ENCODE results near the gene TGFBRAP1.
"Not testable (repeated sequence)": the region's sequence is repeated elsewhere in the genome, so short reads cannot be mapped to it uniquely, and the experiment has no call there.

Gene TGFBRAP1

DNA sequence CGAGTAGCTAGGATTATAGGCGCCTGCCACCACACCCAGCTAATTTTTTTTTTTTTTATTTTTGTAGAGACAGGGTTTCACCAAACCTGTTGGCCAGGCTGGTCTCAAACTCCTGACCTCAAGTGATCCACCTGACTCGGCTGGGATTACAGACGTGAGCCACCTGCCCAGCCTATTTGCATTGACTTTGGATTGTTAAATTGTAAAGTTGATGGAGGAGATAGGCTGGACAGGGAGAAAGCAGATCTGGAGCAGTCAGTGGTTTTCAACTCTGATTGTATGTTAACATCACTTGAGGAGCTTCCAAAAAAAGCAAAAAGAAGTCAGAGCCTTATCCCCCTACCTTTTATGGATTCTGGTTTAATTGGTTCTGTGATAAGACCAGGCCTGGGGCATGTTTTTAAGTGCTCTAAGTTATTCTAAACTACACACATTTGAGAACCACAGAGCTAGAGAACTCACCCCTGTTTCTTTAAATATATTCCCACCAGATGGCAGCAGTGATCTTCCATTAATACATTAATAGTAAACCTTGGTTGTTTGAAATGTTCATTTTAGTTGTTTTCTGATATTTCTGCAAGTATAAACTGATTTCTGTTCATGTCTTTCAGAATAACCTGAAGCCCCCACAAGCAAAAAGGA is 15.3 kb upstream of the TGFBRAP1 start:
- no peak for DNase-seq (ENCODE audit: low read depth)

- no peak for DNase-seq (ENCODE audit: low read depth)
Observed at GRCh38 chr2:105339414-105339813, 9.9 kb upstream of the TGFBRAP1 start.

GRCh38 chr2:105338020-105338385 is 8.5 kb upstream of the TGFBRAP1 start:
- no peak for DNase-seq (ENCODE audit: low read depth)

- peak; percentile 89 for DNase-seq (ENCODE audit: low read depth)
Observed at GRCh38 chr2:105337122-105338019, 7.8 kb upstream of the TGFBRAP1 start, which contains the start of gene C2orf49. TSS of gene C2orf49 (plus strand) at chr2:105337540. CDS start at chr2:105337588, 48 bp downstream.

DNA sequence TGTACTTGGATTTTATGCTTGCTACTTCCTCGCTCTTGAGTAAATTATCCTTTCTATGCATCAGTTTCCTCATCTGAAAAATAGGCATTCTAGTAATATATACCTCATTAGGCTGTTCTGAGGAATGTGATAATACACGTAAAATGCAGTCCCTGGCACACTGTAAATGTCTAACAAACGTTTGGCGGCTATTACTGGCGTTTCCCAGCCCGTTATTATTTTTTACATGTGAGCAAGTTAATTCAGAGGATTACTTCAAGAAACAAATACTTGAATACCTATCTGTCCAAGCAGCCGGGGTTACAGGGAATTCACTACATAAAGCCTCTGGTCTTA is 7.2 kb upstream of the TGFBRAP1 start:
- DNase-seq (ENCODE audit: low read depth): no peak

DNA sequence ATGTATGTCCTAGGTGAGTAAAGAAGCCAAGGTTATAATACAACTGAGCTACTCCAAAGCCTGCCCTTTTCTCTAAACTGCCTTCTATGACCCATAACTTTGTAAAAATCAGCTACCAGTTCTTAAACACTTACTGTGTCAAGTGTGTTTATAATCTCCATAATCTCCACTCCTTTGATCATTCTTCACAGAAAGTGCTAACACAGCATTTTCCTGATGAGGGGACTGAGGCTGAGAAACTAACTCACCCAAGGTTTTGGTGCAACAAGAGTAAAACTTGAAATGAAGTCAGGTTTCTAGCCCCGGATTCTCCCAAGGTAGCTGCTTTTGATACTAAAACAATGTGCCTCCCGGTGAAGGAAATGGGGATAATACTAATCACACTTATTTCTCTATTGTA is 5.9 kb upstream of the TGFBRAP1 start:
- DNase-seq (ENCODE audit: low read depth): no peak

DNA sequence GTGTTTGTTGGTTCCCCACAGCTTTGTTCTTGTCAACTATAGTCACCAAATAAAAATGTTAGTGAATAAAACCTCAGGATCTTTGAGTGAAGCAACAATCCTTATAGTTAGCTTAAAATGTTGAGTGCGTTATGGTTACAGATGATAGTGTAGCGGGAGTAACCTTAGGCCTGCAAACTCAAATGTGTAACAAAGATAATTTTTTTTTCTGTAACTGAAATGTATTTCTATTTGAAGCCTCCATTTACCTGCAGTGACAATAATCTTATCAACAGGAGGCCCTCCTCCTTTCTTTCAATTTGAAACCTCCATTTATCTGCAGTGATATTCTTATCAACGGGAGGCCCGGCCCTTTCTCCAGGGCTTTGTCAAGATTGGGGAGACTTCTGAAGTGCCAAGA is 4.7 kb upstream of the TGFBRAP1 start:
- no peak for DNase-seq (ENCODE audit: low read depth)

GRCh38 chr2:105330681-105331375 is 1.3 kb upstream of the TGFBRAP1 start:
- no peak for DNase-seq (ENCODE audit: low read depth)

GRCh38 chr2:105329197-105329554 is 359 bp downstream of the TGFBRAP1 start:
- DNase-seq (ENCODE audit: low read depth): peak; percentile 10

- no peak for DNase-seq (ENCODE audit: low read depth)
Observed at GRCh38 chr2:105328281-105329196, 996 bp downstream of the TGFBRAP1 start.

DNA sequence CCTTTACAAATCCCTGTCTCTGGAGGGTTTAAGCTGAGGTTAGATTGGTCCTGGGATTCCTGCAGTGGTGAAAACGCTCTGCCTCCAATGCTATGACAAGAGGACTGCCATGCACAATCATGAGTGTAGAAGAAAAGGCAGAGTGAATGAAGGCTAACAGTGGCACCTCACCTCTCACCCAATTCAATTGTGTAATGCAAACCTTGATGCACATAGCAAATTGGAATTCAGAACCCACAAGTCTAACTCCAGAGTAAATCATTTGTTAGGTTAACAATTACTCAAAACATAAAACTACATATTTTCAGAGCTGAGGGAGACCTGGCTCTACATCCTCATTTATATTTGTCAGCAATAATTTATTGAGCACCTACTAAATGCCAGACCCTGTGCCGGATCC is 1.8 kb downstream of the TGFBRAP1 start:
- no peak for DNase-seq (ENCODE audit: low read depth)

GRCh38 chr2:105327271-105327670 is 2.3 kb downstream of the TGFBRAP1 start:
- not testable (repeated sequence) for DNase-seq (ENCODE audit: low read depth)

- DNase-seq (ENCODE audit: low read depth): no peak
Observed at GRCh38 chr2:105325389-105325963, 4.1 kb downstream of the TGFBRAP1 start.

- no peak for DNase-seq (ENCODE audit: low read depth)
Observed at GRCh38 chr2:105324732-105325131, 4.8 kb downstream of the TGFBRAP1 start.

GRCh38 chr2:105324101-105324500 is 5.4 kb downstream of the TGFBRAP1 start:
- DNase-seq (ENCODE audit: low read depth): no peak

DNA sequence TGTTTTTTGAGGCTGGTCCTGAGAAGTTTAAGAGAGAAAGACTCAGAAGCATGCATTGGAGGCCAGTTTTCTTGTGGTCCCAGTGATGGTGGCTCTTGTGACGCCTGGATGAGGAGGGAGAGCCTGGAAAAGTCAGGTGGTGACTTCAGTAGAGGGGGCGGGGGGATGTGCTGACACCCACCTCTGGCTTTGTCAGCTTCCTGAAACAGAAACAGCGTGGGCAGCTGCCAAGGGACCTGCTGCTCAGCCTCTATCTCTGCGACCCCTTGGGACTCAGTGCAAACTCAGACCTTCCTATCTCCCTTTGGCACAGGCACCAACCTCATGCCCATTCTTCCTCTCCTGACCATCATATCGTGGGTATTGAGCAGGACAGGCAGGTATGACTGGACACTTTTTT is 6.4 kb downstream of the TGFBRAP1 start:
- no peak for DNase-seq (ENCODE audit: low read depth)

DNA sequence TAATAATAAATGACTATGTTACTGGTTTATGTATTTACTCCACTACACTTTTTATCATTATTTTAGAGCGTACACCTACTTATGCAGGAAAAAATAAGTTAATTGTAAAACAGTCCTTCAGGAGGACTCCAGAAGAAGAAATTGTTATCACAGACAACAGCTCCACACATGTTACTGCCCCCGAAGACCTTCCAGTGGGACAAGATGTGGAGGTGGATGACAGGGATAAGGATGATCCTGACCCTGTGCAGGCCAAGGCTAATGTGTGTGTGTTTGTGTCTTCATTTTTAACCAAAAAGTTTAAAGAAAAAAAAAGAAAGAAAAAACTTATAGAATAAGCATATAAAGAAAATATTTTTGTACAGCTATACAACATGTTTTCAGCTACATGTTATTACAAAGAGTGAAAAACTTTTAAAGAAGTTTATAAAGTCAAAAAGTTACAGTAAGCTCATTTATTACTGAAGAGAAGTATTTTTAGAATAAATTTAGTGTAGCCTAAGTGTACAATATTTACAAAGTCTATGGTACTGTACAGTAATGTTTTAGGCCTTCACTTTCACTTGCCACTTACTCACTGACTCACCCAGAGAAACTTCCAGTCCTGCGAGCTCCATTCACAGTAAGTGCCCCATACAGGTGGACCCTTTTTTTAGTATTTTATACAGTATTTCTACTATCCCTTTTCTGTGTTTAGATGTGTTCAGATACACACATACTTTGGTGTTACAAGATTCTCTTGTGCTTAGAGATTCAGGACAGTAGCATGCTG is 7.5 kb downstream of the TGFBRAP1 start:
- no peak for DNase-seq (ENCODE audit: low read depth)

- DNase-seq (ENCODE audit: low read depth): no peak
Observed at GRCh38 chr2:105320651-105321215, 8.8 kb downstream of the TGFBRAP1 start.

GRCh38 chr2:105317937-105318336 is 11.6 kb downstream of the TGFBRAP1 start:
- DNase-seq (ENCODE audit: low read depth): no peak

DNA sequence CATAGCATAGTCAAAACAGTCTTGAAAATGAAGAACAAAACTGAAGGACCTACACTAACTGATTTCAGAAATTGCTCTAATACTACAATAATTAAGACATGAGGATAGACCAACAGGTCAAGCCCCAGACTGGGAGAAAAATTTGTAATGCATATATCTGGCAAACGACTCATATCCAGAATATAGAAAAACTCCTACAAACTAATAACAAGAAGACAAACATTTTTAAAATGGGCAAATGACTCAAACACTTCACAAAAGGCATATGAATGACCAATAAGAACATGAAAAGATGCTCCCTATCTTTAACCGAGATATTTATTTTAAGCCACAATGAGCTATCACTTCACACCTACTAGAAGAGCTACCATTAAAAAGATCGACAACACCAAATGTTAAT is 14.2 kb downstream of the TGFBRAP1 start:
- no peak for DNase-seq (ENCODE audit: low read depth)

Measured in activated T-cell treated with anti-CD3 and anti-CD28 coated beads for 24 hours (primary cell).